H1 (cell line): ENCODE results near the gene PFKFB3.

Experiments
- CTCF ChIP-seq, 3 experiments: IDR thresholded peaks; 1 replicate in 2 of 3; 2 replicates in 1 of 3; pipeline versions ENCODE4 v1.5.1 to v1.6.1; 2011; ENCODE audit warnings: low read length in 3 of 3, mild to moderate bottlenecking in 3 of 3, inconsistent platforms in 2 of 3, low read depth in 1 of 3, moderate library complexity in 1 of 3; ENCODE audit not compliant: insufficient read depth in 1 of 3; ENCODE audit errors: control extremely low read depth in 1 of 3
- EZH2 ChIP-seq: fragments of 200-600 bp; sonication (generic); IDR thresholded peaks from 2 replicates; pipeline ENCODE4 v1.7.1; 2012; ENCODE audit warnings: low read depth, mild to moderate bottlenecking, moderate library complexity, low read length, inconsistent platforms; ENCODE audit not compliant: severe bottlenecking
- GTF2F1 ChIP-seq: IDR thresholded peaks from 2 replicates; pipeline ENCODE4 v1.6.1; 2012; ENCODE audit warnings: low read depth, low read length, improper control_type of control experiment, borderline replicate concordance
- POLR2A ChIP-seq, 2 experiments: IDR thresholded peaks; 1 replicate in 1 of 2; 2 replicates in 1 of 2; pipeline ENCODE4 v1.6.1; 2011; ENCODE audit warnings: low read depth in 2 of 2, low read length in 2 of 2, mild to moderate bottlenecking in 2 of 2; ENCODE audit errors: control extremely low read depth in 1 of 2
- RFX5 ChIP-seq: IDR thresholded peaks from 2 replicates; pipeline ENCODE4 v1.6.1; 2011; ENCODE audit warnings: low read depth, low read length, improper control_type of control experiment, borderline replicate concordance
- RXRA ChIP-seq: IDR thresholded peaks from 2 replicates; pipeline ENCODE4 v1.6.1; 2011; ENCODE audit warnings: low read depth, mild to moderate bottlenecking, low read length, moderate library complexity; ENCODE audit not compliant: insufficient read depth
- SP2 ChIP-seq: IDR thresholded peaks from 2 replicates; pipeline ENCODE4 v1.6.1; 2012; ENCODE audit warnings: mild to moderate bottlenecking, low read length, inconsistent platforms
- TAF1 ChIP-seq: IDR thresholded peaks from 2 replicates; pipeline ENCODE4 v1.6.1; 2011; ENCODE audit warnings: mild to moderate bottlenecking, low read depth, low read length
- TF ChIP-seq, protein P1 (sequence below): IDR thresholded peaks from 2 replicates; pipeline ENCODE4 v1.6.1; 2012; ENCODE audit warnings: inconsistent platforms

GRCh38 chr10:6215683-6216484 is 13.2 kb downstream of the PFKFB3 start:
- TF ChIP-seq POLR2A (IDR thresholded peaks at IDR 0.05; ENCODE audit: control extremely low read depth in 1 of 2, low read depth in 2 of 2, low read length in 2 of 2) (no peak), CTCF (IDR thresholded peaks at IDR 0.05; ENCODE audit: control extremely low read depth in 1 of 3, insufficient read depth in 1 of 3, low read depth in 1 of 3, low read length in 3 of 3) (no peak), RFX5 (no peak), RXRA (no peak), SP2 (no peak), GTF2F1 (no peak), EZH2 (no peak), TAF1 (no peak)
- TF ChIP-seq, protein P1, sequence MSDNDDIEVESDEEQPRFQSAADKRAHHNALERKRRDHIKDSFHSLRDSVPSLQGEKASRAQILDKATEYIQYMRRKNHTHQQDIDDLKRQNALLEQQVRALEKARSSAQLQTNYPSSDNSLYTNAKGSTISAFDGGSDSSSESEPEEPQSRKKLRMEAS, result no peak
